GM19452 (cell line): Measurements from ENCODE around the gene CHRM2.
"Not testable (repeated sequence)": the region's sequence is repeated elsewhere in the genome, so short reads cannot be mapped to it uniquely, and the experiment has no call there.

Experiments
- ATAC-seq: cut with Tn5 transposase; IDR thresholded peaks from one replicate; pipeline ENCODE4 v1.9.1; 2021; ENCODE audit not compliant: unreplicated experiment

Gene CHRM2

DNA sequence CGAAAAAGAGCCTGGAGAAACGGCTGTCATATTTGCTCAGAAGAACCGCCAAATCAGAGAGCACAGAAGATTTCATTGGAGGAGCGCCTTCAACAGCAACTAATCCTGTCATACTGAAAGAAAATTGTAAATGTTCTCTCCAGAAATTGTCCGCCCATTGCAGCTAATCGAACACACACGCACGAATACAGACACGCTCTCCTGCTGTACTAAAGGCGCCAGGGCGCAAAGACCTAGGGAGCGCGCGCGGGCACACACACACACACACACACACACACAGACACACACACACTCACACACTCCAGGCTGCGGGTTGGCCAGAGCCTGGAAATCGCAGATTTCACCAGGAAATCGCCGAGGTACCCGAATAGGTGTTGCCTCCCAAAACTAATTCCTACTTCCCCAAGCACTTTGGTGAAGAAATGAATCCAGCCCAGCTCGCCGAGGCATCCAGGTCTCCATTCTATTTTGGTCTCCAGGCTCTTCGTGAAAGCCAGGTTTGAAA is at the start of gene CHRM2:
Gene CHRM2, plus strand, starts transcription at position 157 of the 505 bp plus-strand sequence. CDS start 146,214 bp downstream, outside the sequence.
- no peak for ATAC-seq

DNA sequence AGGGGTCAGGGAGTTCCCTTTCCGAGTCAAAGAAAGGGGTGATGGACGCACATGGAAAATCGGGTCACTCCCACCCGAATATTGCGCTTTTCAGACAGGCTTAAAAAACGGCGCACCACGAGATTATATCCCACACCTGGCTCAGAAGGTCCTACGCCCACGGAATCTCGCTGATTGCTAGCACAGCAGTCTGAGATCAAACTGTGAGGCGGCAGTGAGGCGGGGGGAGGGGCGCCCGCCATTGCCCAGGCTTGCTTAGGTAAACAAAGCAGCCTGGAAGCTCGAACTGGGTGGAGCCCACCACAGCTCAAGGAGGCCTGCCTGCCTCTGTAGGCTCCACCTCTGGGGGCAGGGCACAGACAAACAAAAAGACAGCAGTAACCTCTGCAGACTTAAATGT is 37.1 kb upstream of the CHRM2 start:
- ATAC-seq: not testable (repeated sequence)

DNA sequence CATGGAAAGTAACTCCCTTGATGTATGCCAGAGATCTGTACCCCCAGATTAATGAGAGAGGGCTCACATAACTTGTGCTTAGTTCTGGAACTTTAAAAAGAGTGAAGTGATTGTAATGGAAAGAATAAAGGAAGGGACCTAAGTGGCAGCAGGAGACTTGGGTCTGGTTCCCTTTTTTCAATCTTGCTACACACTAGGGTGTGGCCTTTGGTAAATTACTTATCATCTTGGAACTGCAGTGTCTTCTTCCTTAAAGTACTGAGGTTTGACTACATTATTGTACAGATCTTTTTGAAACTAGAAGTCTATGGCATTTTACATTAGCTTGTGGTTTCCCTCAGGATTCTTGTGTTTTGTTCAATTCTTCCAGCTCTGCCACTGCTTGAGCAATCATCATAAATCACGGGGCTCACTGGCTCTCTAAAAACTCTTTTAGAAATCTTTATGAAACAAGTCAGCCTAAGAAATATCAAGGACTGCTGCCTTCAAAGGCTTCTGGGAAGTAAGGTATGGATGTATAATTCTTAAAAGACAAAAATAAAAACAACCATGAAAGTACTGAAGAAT is 22.5 kb upstream of the CHRM2 start:
- no peak for ATAC-seq

DNA sequence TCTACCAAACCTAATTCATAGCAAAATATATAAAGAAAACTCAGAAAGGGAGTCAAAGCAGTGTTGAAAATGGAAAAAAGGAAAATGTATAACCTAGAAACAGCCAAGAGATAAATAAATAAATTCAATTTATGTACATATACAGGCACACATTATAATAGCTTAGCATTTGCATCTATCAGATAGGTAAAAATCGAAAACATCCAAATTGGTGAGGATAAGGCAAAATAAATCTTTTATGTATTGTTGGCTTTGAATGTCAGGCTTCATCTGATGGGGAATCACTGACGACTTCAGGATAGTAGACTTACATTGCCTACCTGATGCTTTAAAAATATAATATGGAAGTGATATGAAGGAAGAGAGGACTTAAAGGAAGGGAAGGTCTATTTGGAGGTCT is 20.6 kb upstream of the CHRM2 start:
- no peak for ATAC-seq

DNA sequence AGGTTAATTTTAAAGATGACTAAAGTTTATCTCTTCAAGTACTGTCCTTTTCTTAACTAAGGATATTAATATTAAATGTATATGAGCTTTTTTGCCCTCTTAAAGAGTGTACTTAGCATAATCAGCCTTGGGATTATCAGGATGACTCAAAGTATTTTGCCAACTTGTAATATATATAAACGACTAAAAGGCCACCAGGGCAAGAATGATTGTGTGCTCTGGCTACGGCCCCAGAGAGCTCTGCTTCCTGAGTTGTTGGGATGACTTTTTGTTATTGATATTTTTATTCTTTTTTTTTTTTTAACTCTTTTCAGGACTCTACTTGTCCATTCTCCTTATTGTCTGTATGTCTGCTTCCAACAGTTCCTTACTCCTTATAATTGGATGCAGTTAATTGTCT is 14.8 kb upstream of the CHRM2 start:
- ATAC-seq: no peak

DNA sequence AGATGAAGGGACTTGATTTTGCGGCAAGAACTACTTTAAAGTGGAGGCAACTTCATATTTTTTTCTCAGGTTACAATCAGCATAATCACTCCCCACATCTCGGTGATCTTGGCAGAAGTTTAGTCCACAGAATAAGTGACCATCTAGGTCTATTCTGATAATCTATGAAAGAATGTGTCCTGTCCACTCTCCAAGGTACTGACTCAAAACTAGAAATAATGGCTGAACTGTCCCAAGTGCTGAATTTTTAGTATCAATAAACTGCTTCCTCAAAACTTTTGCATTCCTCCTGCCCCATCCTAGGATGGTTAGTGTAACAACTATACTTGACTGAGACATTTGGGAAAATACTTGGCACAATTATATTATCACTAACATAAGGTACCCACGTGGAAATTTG is 10.9 kb upstream of the CHRM2 start:
- ATAC-seq: no peak

DNA sequence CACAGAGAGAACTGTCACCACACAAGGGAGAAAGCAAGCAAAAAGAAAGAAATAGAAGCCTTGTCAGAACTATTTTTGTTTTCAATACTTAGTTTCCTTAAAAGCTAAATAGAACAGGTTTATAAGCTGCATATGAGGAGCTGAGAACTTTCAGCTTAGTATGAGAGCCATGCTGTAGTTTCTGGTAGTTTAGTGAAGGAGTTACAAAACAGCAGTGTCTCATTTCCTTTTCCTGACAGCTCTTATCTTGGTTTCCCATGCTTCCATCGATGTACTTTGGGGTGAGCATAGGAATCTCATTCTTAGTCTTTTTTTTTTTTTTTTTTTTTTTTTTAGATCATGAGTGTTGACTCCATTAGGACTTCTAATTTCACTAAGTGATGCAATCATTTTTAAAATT is 8.6 kb upstream of the CHRM2 start:
- ATAC-seq: no peak

DNA sequence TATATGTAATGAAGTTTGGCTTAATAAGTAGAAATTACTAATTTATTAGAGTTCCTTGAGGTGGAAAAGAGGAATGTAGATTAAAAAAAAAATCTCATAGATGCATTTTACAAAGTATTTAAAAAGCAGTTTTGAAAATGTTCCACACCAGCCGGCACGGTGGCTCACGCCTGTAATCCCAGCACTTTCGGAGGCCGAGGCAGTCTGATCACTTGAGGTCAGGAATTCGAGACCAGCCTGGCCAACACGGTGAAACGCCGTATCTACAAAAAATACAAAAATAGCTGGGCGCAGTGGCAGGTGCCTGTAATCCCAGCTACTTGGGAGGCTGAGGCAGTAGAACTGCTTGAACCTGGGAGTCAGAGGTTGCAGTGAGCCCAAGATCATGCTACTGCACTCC is 3.2 kb upstream of the CHRM2 start:
- no peak for ATAC-seq

DNA sequence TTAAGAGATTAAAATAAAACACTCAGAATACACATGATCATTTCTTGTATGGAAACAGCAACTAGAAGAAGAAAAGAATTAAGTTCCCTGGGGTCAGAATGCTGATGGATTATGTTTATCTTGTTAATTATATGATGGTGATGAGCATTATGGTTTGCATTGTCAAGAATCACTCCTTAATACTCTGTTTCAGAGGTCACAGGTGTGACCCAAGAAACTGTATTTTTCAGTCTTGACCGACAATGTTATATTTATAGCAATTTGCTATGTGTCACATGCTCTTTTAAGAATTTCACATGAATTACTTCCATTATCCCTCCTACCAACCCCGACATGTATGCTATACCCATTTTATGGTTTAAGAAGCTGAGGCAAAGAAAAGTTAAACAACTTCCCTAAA is 2.7 kb upstream of the CHRM2 start:
- ATAC-seq: no peak

DNA sequence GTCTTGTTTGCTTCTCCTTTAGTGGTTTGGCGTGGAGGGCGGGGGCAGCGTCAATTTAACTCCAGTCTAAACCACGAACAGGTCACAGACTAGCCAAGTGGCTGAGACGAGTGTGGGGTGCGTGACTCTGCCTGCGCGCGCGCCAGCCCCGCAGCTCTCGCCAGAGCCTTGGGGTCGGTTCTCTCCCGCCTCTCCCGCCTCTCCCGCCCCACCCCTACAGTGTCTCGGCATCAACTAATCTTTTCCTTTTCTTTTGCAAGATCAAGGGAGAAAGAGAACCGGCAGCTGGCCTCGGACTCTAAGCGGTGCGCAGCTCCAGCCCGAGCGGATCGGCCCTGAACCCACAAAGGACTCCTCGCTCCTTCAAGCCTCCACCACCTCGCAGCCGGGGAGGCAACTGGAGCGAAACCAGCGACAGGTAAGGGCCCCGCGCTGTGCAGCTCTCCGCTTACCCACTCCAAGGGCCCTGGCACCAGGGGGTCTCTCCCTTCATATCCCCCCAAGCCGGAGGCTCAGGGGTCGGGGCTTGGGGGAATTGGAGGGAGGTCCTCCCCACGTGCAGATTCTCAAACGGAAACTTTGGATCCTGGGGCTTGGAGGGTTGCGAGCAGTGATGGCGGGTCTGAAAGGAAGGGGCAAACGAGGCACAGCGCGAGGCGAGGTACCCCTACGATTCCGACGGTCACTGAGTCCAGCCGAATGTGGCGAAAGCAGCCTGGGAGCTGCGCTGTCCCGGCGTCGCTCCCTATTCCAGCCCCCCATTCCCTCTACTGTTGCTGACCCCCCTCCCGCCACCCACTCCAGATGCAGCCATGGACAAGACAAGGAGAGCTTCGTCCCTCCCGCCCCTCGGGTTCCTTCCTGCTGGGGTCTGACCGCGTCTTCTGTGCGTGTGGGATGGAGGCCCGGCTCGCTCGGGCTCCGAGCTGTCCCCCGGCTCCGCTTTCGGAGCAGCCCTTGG is 829 bp downstream of the CHRM2 start:
- ATAC-seq: no peak

DNA sequence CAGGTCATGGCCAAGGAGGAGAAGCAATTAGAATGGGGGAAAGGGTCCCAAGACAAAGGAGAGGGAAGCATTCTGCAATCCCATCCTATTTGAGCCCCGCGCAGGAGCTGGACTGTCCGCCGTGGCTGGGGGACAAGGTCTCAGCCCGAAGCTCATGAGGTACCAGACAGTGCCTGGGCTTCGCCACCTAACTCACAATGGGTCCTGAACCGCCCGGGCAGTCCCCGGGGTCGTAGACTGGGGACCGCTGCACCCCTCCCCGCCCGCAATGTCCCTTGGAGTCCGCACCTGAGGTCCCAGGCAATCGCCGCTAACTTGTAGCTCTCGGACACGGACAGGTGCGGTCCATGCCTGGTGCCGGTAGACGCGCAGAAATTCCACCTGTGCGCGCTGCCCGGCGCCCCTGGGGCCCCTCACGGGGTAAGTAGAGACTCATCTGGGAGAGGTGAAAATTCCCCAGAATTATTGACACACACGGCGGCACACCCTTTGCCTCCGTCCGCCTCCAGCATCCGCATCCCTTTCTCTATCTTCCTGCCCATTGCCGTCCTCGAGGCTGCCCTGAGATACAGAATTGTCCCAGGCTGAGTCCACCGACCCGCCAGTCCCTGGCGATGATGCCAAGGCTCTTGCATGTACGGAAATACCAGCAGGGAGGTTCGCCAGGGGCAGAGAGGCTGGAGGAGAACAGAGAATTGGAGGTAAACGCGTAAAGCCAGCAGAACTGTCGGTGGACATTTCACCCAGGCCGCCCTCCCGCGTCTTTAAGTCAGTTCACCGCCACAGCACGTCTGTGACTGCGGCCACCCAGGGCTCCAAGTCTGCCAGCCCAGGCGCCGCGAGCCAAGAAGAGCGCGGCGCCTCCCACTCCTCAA is 1.8 kb downstream of the CHRM2 start:
- no peak for ATAC-seq

DNA sequence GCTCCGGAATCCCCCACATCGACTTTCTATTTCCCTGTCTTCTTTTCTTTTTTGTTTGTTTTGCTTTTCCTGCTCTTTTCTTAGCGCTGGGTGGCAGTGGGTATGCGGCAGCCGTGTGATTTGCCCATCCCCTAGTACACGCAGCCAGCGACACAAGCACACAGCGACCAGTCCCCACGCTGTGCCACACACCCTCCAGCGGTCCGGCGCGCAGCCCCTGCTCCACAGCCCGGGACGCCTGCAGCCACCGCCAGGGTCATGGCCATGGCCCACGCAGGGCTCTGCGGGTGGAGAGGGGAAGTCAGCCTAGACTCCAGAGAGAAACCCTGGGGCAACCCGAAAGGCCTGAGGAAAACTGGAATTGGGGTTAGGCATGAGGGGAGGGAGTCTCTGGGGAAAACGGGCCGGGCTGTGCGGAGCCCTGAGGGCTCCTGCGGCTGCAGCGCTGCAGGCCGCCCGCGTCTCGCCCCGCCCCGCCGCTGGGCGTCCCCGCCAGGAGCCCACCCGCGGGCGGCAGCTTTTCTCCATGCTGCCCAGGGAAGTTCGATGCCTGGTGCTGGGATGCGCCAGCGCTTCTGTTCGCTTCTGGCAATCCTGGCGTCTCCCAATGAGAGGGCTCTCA is 2.5 kb downstream of the CHRM2 start:
- ATAC-seq: no peak

DNA sequence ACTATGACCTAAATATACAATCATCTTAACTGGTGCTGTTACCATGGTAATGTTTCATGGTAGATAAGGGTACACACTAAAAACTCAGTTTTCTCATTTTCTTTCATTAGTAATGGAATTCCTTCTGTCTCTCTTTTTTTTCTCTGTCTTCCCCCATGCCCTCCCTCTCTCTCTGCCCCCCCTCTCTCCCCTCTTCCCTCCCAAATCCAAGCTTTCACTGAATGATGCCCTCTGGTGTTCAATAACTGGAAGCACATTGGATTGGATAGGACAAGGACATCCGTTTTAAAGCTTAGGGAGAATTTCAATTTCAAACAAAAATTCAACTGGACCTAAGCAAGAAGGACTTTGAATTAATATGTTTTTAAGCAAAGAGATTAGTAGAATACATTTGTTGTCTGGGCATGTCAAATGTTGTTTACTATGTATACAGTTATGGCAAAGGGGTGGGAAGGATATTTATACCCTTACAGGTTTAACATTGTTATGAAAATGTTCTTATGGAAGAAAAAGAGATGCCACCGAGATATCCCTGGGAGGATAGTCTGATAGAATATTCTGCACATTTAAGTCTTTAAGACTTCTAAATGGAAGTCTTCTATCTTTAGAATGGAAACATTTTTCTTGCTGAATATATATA is 6.1 kb downstream of the CHRM2 start:
- no peak for ATAC-seq

DNA sequence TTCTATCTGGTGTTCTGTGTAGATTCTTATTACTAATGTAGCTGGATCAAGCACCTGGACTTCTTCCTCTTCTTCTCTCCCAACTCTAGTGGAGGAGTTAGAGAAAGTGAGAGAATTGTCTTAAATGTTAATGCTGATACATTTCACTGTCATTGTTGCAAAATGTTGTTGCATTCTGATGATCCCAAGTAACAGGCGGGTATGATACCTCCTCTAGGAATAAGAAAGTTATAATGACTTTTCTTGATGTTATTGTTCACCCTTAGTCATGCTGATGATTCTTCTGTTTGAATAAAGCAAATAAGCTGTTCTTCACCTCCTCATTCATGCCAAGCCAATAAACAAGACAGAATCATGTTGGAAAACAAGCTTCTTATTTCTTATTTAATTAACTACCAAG is 9.1 kb downstream of the CHRM2 start:
- no peak for ATAC-seq

DNA sequence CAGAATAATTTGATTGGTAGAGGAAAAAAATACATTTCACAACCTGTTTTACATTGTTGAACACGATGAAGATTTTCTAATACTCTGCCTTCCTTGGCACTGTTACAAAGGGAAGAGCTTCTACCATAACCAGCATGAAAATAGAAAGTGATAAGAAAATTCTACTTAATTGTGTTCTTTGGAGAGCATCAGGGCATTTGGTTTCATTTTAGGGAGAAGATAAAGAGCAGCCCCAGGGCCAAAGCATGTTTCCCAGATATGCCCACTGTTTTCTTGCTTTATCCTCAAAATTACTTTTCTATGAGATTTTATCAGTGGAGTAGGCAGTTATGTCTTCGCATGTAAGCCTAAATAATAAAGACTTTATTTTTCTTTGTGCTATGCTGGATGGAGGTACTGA is 9.5 kb downstream of the CHRM2 start:
- ATAC-seq: no peak

DNA sequence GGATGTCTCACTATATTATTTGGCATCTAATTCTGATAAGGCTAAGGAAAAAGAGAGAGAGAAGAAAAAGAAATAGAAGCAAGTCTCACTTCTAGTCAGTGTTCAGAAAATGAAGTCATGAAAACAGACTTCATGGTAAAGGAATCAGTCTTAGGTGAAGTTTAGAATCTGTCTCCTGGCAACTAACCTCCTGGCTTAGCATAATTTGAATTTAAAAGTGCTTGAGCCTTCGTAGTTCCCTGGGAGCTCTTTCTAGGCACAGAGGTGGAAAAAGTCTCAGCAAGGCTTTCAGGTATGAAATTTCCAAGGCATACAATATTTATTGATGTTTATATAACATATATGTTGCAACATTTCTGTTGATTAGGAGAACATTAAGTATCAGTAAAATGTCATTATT is 10.4 kb downstream of the CHRM2 start:
- no peak for ATAC-seq

DNA sequence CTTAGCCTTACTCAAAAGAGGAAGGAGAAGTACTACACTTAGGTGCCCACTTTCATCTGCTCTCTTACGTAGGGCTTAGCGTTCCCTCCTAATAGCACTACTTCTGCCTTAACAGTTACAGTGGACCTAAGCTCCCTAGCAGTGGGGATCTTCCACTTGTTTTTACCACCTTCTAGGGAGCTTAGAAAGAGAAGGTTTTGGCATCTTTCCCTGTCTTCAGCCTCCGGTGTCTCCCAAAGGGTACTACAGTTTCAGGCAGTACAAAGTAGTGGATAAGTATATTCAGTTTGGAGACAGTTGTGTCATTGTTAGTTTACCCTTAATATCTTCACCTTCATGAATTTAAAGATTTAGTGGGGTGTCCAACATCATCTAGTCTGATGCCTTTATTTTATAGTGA is 14.6 kb downstream of the CHRM2 start:
- ATAC-seq: no peak

DNA sequence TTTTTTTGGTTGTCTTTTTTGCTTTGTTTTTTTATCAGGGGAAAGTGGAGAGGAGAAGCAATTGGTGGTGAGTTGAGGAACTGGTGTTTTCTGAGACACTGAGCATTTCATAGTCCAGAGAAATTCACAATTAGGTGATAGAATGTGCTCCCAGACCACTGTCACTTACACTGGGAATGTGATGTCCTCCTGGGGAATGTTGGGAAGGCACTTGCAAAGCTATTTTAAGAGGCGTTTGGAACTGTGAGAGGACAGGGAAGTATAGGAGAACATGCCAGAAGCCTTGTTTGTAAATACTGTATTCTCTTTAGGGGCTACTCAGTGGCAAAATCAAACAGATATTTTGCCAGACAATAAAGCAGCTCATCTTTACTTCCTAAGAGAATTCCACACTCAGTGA is 16.0 kb downstream of the CHRM2 start:
- no peak for ATAC-seq

DNA sequence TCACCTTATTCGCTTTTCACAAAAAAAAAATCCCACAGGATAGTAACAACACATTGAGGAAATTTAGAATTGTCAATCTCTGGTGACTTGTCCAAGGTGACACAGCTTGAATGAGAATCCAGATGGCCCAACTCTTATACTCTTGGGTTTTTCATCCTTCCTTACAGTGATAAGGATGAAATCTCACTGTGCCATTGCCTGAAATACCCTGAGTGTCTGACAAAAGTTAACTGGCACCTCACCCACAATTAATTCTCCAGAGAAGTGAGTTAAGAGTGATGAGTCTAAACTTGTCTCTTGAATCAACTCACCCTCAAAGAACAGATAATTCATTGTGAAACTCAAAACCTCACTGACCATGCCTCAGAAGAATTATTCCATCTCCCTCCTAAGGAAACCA is 18.9 kb downstream of the CHRM2 start:
- ATAC-seq: no peak

DNA sequence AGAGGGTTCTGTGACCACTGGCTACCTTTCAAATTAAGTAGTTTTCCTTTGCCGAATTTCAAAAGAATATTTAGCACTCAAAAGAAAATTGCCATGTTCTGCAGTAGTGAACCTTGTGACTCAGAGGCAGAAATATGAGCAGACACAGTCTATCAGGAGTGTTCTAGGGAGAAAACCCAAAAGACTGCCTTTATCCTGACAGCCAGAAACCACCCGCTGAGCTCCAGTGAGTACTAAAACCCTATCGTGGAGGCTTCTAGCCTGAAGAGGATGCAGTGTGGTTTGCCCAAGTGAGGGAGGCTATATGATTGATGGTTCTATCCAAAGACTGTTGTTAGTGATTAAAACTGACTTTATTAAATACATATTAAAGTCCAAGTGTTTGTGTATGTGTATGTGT is 21.9 kb downstream of the CHRM2 start:
- no peak for ATAC-seq
